Measurements from ENCODE around the gene C6orf62.
"Not testable (repeated sequence)": the region's sequence is repeated elsewhere in the genome, so short reads cannot be mapped to it uniquely, and the experiment has no call there.

- TF ChIP-seq MAFK (IDR thresholded peaks at IDR 0.05; ENCODE audit: partially characterized antibody); HDAC2 (IDR thresholded peaks at IDR 0.05); MYC (IDR thresholded peaks at IDR 0.05; ENCODE audit: borderline replicate concordance, low read length); HOXB13 (CRISPR knock-in tag; IDR thresholded peaks at IDR 0.05; ENCODE audit: low read depth); POLR2A (IDR thresholded peaks at IDR 0.05; ENCODE audit: low read length); CTCF (IDR thresholded peaks at IDR 0.05); MAX (IDR thresholded peaks at IDR 0.05): not testable (repeated sequence)
These were observed 11.7 kb upstream of the C6orf62 start for GRCh38 chr6:24730653-24731052.

Measured in A549 (cell line).